HCEC 1CT (cell line): ENCODE measurements around the gene SHC1.
A peak's percentile ranks its signal among the peaks of the same experiment; 100 is the strongest.

Source experiments
- DNase-seq: peaks from one replicate; pipeline ENCODE4 v3.0.0-alpha.2; 2017

The SHC1 gene

GRCh38 chr1:154971341-154971998 is 923 bp upstream of the SHC1 start:
- no peak for DNase-seq

GRCh38 chr1:154969860-154970452 is 591 bp downstream of the SHC1 start:
- DNase-seq = no peak

GRCh38 chr1:154969246-154969645 is 1.3 kb downstream of the SHC1 start:
- DNase-seq = no peak

GRCh38 chr1:154968731-154969130 is 1.8 kb downstream of the SHC1 start:
- DNase-seq = no peak

- DNase-seq = no peak
Measured at GRCh38 chr1:154967331-154967950, 3.1 kb downstream of the SHC1 start.

GRCh38 chr1:154966111-154966510 is 4.4 kb downstream of the SHC1 start:
- DNase-seq = no peak

GRCh38 chr1:154964359-154964758 is 6.2 kb downstream of the SHC1 start:
- DNase-seq = no peak

- no peak for DNase-seq
Measured at GRCh38 chr1:154963643-154964042, 6.9 kb downstream of the SHC1 start.

- no peak for DNase-seq
Measured at GRCh38 chr1:154962795-154963330, 7.7 kb downstream of the SHC1 start.

- DNase-seq = no peak
Measured at GRCh38 chr1:154962156-154962749, 8.3 kb downstream of the SHC1 start.

- DNase-seq = peak; percentile 77
Measured at GRCh38 chr1:154961207-154962155, 9.1 kb downstream of the SHC1 start, which contains the start of gene PYGO2. Gene PYGO2, minus strand, starts transcription at chr1:154961782. Its CDS starts 206 bp downstream, at chr1:154961576.

GRCh38 chr1:154960446-154961136 is 10.0 kb downstream of the SHC1 start:
- no peak for DNase-seq

- no peak for DNase-seq
Measured at GRCh38 chr1:154959426-154959780, 11.1 kb downstream of the SHC1 start.

GRCh38 chr1:154958681-154959425 is 11.7 kb downstream of the SHC1 start:
- no peak for DNase-seq

- DNase-seq = no peak
Measured at GRCh38 chr1:154958036-154958435, 12.5 kb downstream of the SHC1 start.

- no peak for DNase-seq
Measured at GRCh38 chr1:154957091-154957657, 13.4 kb downstream of the SHC1 start.

- DNase-seq = no peak
Measured at GRCh38 chr1:154956544-154956941, 14.0 kb downstream of the SHC1 start.

- DNase-seq = peak; percentile 76
Measured at GRCh38 chr1:154955718-154956543, 14.6 kb downstream of the SHC1 start, which contains the start of gene PBXIP1. Gene PBXIP1, minus strand, starts transcription at chr1:154956099. Its CDS starts 2,378 bp downstream, at chr1:154953721.

- peak; percentile 37 for DNase-seq
Measured at GRCh38 chr1:154955039-154955717, 15.4 kb downstream of the SHC1 start.
